ENCODE measurements around the gene NPAS2.

The NPAS2 gene

DNA sequence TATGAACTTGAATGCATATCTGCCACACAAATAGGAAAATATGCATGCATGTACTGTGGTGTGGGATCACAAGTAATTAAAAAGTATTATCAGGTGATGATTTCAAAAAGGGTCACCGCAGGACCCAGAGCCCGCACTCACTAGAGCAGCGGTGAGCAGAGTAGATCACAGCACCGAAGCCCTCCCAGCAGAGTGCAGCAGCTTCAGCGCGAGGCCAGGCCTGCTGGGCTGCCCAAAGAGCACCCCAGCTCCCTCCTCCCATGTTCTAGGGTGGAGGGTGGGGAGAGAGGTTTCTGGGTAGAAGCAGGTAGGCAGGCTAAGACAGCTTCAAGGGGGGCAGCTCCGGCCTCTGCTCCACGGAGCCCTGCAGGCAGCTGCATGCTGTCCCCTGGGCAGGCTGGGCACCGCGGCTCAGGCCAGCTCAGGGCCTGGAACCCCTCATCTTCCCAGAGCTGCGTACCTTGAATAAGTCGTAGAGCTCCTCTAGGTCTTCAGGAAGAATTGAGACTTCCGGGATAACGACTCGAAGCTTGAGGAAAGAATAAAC, 207.1 kb downstream of the NPAS2 start:
- no peak overlapping the region for H3K27ac ChIP-seq
- TF ChIP-seq, protein P1, sequence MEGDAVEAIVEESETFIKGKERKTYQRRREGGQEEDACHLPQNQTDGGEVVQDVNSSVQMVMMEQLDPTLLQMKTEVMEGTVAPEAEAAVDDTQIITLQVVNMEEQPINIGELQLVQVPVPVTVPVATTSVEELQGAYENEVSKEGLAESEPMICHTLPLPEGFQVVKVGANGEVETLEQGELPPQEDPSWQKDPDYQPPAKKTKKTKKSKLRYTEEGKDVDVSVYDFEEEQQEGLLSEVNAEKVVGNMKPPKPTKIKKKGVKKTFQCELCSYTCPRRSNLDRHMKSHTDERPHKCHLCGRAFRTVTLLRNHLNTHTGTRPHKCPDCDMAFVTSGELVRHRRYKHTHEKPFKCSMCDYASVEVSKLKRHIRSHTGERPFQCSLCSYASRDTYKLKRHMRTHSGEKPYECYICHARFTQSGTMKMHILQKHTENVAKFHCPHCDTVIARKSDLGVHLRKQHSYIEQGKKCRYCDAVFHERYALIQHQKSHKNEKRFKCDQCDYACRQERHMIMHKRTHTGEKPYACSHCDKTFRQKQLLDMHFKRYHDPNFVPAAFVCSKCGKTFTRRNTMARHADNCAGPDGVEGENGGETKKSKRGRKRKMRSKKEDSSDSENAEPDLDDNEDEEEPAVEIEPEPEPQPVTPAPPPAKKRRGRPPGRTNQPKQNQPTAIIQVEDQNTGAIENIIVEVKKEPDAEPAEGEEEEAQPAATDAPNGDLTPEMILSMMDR (IDR thresholded peaks at IDR 0.05): no peak
- DNase-seq (ENCODE audit: low spot score): no peak
- H3K4me3 ChIP-seq: no peak overlapping the region

DNA sequence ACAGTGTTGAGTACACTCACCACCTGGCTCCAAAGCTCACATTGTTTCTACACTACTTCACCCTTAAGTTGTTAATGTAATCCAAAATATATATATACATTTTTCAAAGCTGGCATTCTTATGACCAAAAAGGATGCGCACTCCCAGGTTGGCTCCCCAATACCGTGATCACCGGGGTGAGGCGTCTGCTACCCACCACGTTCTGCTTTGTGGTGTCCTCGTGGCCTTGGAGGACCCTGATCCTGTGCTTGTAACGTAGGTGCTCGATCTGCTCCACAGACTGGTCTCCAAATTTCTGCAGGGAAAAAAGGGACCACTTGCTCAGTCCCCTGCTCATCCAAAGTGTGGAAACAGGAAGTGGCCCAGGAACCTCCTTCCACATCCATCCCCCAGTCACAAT, 207.9 kb downstream of the NPAS2 start:
- TF ChIP-seq, protein P1 (IDR thresholded peaks at IDR 0.05): no peak
- no peak for DNase-seq (ENCODE audit: low spot score)
- Histone ChIP-seq H3K4me3 (no peak overlapping the region), H3K27ac (no peak overlapping the region)

DNA sequence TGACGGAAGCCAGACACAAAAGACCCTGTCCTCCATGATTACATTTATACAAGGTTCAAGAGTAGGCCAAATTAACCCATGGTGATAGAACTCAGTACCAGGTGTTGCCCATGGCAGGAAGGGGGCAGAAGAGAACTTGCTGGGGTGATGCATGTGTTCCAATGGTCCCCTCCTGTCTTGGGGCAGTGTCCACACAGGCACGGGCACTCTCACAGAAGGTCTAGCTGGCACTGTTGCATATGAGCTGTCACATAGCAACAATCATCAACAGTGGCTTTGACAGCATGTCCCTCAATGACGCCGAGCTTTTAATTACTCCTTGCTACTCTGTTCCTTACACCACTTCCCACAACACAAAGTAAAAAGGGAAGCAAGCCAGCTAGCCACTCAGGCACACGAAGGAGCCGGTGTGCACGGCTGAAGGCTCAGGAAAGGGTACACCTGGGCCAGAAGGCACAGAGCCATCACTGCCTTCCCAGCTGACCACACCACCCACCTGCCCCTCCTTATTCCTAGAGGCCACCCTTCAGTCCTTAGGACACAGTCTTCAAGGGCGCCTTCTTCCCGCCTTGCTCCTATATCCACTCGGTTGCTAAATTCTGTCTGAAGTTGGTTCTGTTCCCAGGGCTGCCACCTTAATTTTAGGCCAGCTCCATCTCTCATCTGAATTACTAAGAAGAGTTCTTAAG, 211.1 kb downstream of the NPAS2 start:
- Histone ChIP-seq H3K4me3 (no peak overlapping the region), H3K27ac (no peak overlapping the region)
- TF ChIP-seq, protein P1 (IDR thresholded peaks at IDR 0.05): no peak
- DNase-seq (ENCODE audit: low spot score): no peak

DNA sequence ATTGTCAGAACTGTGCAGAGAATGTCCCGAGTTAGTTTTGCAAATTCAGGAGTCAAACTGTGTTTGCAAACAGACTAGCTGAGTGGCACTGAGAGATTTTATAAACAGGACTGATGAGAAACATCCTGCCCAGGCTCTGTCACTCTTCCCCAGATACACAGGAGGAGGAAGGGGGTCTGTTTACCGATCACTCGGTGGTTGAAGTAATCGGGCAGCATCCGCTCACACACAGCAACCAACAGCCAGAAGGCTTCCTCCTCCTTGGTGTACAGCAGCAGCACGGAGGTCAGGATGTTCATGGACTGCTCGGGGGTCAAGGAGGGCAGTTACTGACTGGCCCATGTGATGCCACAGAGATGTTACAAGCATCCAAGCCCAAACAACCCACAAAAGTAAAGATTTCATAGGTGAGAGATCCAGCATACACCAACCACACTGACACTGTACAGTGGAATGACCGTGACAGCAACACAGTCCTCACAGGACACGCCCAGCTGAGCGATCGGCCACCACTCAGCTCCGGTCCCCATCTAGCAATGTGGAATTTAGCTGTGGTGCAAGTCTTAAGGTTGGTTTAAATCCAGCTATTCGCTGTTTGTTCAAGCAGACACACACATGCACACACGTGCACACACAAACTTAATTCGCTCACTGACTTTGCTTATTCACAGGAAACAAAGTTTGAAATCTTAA, 212.3 kb downstream of the NPAS2 start:
- Histone ChIP-seq H3K27ac (no peak overlapping the region), H3K4me3 (no peak overlapping the region)
- TF ChIP-seq, protein P1 (IDR thresholded peaks at IDR 0.05): no peak
- DNase-seq (ENCODE audit: low spot score): no peak

DNA sequence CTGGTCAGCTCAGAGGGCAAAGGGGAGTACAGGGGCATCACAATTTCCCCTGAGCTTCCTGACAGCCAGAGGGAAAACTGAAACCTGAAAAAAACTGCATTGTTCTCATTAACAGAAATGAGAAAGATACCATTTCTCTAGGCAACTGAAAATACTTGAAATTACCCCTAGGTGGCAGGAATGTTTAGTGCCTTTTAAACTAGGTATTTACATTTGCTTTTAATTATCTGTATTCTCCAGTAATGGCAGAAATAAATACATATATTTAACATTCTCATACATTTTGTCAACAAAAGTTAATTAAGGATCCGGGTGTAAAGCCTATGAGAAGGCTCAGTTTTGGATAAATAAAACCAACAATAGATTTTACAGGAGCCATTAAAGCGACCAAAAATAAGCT, 216.6 kb downstream of the NPAS2 start:
- TF ChIP-seq, protein P1 (IDR thresholded peaks at IDR 0.05): peak; percentile 33
- H3K27ac ChIP-seq: no peak overlapping the region
- H3K4me3 ChIP-seq: no peak overlapping the region
- no peak for DNase-seq (ENCODE audit: low spot score)

DNA sequence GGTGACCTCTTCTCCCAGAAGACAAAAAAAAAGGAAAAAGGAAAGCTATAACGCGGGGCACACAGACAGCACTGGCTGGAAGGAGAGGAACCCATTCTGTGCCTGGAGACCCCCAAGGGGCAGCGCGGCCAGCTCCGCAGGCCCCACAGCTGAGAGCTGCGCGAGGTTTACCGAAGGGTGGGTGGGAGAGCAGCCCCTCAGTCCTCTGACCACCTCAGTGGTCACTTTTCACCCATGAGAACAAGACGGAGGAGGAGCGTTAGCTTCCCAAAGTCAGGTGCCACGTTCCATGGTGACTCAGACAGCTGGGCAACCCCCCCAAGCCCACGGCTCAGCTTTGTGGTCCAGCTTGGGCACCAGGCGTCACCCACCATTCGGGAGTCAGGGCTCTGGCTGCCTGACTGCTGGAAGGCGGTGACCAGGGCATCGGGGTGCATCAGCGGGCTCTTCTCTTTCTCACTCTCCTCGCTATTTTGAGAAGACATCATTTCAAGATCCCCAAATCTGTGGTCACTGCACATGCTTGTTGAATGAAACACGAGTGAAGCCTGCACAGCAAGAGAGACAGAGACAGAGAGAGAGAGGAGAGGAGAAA, 217.3 kb downstream of the NPAS2 start:
- Histone ChIP-seq H3K27ac (no peak overlapping the region), H3K4me3 (no peak overlapping the region)
- DNase-seq (ENCODE audit: low spot score): no peak
- TF ChIP-seq, protein P1 (IDR thresholded peaks at IDR 0.05): no peak
